GM12873 (cell line): ENCODE data around the gene BMPR1A.

Experiments used
- TF ChIP-seq, protein P1 (sequence below): IDR thresholded peaks from 2 replicates; pipeline ENCODE4 v1.5.1; 2012; ENCODE audit warnings: low read depth, mild to moderate bottlenecking, moderate library complexity, low read length, control low read depth; ENCODE audit not compliant: insufficient read depth; ENCODE audit errors: missing control alignments

BMPR1A gene

DNA sequence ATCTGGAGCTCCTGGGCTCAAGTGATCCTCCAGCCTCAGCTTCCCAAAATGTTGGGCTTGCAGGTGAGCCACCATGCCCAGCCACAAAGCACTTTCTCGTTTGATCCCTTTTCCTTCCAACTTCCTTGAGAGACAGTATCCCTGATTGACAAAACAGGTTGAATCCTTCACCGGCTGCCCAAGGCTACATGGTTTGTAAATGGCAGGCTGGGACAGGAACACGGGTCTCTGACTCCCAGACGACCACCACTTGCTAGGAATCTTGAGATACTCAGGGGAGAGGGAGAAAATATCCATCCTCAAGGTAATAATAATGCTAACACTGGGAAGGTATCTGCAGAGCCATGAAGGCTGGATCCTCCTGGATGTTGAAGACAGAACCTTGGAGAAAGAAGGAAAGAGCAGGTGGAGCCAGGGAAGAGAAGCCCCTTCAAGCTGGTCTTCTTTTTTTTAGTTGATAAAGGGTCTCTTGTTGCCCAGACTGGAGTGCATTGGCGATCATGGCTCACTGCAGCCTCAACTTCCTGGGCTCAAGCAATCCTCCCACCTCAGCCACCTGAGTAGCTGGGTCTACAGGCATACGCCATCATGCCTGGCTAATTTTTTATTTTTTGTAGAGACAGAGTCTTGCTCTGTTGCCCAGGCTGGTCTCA lies 181.2 kb downstream of the BMPR1A start:
- TF ChIP-seq, protein P1, sequence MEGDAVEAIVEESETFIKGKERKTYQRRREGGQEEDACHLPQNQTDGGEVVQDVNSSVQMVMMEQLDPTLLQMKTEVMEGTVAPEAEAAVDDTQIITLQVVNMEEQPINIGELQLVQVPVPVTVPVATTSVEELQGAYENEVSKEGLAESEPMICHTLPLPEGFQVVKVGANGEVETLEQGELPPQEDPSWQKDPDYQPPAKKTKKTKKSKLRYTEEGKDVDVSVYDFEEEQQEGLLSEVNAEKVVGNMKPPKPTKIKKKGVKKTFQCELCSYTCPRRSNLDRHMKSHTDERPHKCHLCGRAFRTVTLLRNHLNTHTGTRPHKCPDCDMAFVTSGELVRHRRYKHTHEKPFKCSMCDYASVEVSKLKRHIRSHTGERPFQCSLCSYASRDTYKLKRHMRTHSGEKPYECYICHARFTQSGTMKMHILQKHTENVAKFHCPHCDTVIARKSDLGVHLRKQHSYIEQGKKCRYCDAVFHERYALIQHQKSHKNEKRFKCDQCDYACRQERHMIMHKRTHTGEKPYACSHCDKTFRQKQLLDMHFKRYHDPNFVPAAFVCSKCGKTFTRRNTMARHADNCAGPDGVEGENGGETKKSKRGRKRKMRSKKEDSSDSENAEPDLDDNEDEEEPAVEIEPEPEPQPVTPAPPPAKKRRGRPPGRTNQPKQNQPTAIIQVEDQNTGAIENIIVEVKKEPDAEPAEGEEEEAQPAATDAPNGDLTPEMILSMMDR, result no peak

DNA sequence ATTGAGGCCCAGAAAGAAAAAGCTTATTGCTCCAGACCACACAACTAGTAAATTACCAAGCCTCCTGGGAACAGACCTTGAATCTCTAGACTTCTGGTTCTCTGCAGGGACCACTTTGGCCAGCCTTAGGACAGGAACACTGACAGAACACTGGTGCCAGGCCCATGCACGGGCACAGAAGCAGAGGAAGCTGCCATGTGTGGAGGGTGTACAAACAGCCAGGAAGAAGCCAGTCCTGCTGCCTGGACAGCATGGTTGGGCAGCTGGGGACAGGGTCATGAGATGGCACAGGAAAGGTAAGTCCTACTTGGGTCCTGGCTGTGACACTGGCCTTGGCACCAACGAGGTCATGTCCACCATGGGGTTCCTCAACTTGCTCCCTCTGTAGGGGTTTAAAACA lies 181.8 kb downstream of the BMPR1A start:
- TF ChIP-seq, protein P1, result no peak

DNA sequence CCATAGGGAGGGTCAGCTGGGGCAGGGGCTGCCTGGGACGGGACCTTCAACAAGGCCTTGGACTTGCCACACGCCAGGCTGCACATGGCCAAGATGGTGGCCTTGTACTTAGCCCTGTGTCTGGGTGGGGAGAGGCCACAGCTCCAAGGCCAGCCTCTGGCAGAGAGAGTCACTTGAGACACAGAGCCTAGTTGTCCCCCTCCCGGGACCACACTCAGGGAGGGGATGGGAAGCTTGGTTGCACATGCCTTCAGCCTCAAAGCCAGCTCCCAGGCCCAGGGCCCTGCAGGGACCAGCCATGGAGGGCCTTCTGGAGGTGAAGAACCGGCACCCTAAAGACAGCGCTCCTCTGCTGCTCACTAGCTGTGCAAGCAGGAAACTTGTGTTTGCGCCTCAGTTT lies 184.3 kb downstream of the BMPR1A start:
- TF ChIP-seq, protein P1, result no peak

DNA sequence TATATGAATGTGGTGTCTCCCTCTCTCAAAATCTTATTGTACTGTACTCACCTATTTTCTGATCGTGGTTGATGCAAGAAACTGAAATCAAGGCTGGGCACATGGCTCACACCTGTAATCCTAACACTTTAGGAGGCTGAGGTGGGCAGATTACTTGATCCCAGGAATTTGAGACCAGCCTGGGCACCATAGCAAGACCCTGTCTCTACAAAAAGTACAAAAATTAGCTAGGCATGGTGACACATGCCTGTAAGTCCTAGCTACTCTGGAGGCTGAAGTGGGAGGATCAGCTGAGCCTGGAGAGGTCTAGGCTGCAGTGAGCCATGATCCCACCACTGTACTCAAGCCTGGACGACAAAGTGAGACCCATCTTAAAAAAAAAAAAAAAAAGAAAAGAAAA lies 185.0 kb downstream of the BMPR1A start:
- TF ChIP-seq, protein P1, result no peak

DNA sequence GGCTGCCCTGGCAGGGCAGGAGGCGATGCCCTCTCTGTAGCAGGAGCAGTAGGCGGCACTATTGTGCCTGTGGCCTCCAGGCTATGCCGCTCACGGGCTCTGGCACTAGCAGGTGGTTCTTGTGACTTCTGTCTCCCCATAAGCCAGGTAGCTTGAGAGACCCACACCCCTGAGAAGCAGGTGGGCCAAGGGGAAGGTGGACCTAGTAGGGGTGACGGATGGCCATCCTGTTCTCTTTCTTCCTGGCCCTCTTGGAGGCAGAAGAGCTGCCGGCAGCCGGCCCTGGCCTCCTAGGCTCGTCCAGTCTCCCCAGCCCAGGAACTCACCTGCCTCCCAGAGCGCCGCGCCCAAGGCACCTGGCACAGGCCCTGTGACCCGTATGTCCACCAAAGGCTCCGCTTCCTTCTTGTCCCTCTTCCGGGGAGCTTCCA lies 185.6 kb downstream of the BMPR1A start:
- TF ChIP-seq, protein P1, result no peak

DNA sequence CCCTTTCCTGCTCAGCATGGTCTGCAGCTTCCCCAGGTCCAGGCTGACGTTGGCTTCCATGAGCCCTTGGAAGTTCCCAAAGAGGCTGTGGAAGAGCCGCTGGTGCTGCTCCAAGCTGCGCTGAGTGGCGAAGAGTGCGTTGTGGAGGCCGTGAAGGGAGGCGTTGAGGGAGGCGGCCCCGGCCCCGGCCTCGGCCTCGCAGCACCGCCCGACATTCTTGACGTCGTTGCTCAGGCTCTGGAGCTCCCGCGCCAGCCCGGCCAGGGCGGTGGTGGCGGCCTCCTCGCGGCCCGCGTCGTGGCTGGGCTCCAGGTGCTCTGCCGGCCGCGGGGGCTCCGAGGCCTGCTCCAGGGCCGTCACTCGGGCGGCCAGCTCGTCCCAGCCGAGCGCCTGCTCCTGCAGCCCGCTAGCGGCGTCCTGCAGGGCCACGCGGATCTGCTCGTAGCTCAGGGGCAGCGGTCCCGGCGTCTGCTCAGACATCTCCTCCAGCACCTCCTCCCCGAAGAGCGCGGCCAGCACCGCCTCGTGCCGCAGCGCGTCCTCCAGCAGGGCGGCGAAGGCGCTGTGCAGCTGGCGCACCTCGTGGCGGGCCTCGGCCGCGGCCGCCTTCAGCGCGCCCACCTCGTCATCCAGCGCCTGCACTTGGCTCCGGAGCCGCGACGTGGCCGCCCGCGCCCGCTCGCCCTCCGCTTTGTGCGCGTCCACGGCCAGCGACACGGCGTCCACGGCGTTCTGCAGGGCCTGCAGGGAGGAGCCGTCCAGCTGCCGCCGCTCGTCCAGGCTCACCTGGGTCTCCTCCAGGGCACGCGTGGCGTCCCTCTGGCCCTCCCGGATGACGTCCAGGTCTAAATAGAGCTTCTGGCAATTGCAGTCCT lies 186.3 kb downstream of the BMPR1A start:
- TF ChIP-seq, protein P1, result no peak

DNA sequence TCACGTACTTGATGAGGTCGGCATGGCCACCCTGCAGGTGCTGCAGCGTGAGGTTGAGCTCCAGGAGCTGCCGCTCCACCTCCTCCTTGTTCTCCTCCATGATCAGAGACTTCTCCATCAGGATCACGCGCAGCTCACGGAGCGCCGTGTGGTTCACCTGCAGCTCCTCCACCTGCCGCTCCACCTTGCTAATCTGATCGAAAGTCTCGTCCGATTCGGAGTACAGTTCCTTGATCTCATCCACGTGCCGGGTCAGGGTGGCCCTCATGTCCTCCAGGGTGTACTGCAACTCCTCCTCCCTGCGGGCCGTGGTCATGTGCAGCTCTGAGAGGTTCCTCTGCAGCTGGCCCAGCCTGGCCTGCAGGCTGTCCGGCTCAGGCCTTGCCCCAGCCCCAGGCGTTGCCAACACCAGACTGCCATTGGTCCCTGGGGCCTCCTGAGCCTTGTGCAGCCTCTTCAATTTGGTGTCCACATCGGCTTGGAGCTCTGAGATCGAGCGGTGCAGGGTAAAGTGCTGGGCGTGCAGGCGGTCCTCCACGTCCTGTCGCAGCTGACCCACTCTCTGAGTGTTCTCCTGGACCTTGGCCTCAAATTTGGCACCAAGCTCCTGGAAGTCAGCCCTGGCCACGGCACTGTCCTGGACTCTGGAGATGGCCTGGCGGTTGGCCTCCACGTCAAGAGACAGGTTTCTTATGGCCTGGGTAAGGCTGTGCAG lies 187.1 kb downstream of the BMPR1A start:
- TF ChIP-seq, protein P1, result no peak
